AG09309 (cell line): ENCODE results near the gene ODC1.

Experiments
- DNase-seq: peaks from one replicate; pipeline ENCODE4 v3.0.0-alpha.2; 2010; ENCODE audit warnings: low read depth
- H3K4me3 ChIP-seq: 2 replicates; pipeline ENCODE4 v1.5.1; 2011; ENCODE audit warnings: mild to moderate bottlenecking, low read depth, low read length, moderate library complexity; ENCODE audit not compliant: control insufficient read depth
- CTCF ChIP-seq: IDR thresholded peaks from 2 replicates; pipeline ENCODE4 v1.5.1; 2011; ENCODE audit warnings: mild to moderate bottlenecking, low read depth, low read length, inconsistent platforms; ENCODE audit not compliant: insufficient read depth, control insufficient read depth; ENCODE audit errors: missing control alignments

Gene ODC1

DNA sequence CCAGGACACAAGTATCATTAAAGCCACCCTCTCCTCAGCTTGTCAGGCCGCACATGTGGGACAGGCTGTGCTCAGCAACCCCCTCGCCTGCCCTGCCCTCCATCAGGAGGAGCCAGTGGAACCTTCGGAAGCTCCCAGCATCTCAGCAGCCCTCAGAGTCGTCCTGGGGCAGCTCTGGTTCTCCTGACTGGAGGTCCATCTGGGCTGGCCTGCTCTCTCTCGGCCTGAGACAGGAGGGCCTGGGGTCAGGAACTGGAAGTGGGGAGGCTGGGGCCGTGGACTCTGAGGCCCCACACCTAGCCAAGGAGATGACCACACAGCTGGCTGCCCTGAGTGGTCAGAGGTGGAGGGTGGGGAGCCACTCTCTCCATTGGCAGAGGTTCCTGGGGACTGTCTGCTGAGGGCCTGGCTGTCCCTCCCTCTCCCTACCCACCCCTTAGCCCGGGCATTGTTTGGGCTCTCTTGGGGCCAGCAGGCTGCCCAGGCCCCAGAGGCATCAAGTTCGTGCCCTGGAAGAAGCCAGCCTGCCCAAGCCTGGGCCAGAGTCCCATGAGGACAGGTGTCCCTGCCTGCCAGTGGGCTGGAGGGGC lies 23.1 kb downstream of the ODC1 start:
- DNase-seq, result no peak
- TF ChIP-seq CTCF, result no peak
- no peak overlapping the region for H3K4me3 ChIP-seq

DNA sequence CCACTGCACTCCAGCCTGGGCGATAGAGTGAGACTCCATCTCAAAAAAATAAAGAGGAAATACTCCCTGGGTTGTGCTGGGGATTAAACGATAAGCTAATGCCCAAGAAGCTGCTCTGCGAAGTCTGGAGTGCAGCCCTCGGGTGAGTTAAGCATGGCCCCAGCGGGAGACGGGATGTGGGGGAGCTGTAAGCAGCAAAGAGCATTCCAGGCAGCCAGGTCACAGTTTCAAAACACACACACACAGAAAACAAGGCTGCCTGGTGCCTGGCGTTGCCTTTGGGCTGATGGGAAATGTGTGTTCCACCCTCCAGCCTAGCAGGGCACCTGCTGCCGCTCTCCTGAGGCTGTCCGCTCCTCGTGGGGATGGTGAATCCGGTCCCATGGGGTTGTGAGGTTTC lies 24.1 kb downstream of the ODC1 start:
- TF ChIP-seq CTCF, result no peak
- no peak overlapping the region for H3K4me3 ChIP-seq
- peak; percentile 42 for DNase-seq

DNA sequence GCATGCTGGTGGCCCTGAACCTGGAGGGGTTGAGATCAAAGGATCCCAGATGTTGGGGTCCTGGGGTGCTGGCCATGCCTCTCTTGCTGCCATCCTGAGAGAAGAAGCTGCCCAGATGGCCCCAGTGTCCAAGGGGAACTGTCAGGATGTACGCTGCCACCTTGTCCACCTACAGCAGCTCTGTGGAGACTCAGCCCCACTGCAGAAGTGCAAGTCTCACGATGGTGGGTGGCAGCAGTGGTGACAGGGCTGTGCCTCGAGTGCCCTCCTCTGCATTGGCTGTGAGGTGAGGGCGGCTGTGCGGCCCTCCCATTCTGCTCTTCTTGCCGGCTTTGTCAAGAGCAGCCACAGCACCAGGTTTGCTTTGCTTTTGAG lies 24.7 kb downstream of the ODC1 start:
- no peak overlapping the region for H3K4me3 ChIP-seq
- TF ChIP-seq CTCF, result no peak
- DNase-seq, result no peak

GRCh38 chr2:10422732-10423399 lies 25.3 kb downstream of the ODC1 start:
- no peak for DNase-seq
- no peak overlapping the region for H3K4me3 ChIP-seq
- no peak for TF ChIP-seq CTCF

GRCh38 chr2:10422251-10422650 lies 25.9 kb downstream of the ODC1 start:
- DNase-seq, result no peak
- no peak overlapping the region for H3K4me3 ChIP-seq
- no peak for TF ChIP-seq CTCF

- no peak for DNase-seq
- H3K4me3 ChIP-seq, result no peak overlapping the region
- TF ChIP-seq CTCF, result no peak
These were observed 28.4 kb downstream of the ODC1 start for GRCh38 chr2:10419553-10420257.
